RWPE2 (cell line): Measurements from ENCODE around the gene ANKRD12.

Experiments used
- ATAC-seq: fragments of 200-7000 bp; cut with Tn5 transposase; 3 replicates; pipeline ENCODE4 v1.9.1; 2021; ENCODE audit warnings: low read depth
- DNase-seq: peaks from one replicate; pipeline ENCODE4 v3.0.0-alpha.2; 2020; ENCODE audit warnings: low spot score
- H3K27ac ChIP-seq: fragments of 450-650 bp; 2 replicates; pipeline ENCODE4 v1.5.1; 2017; ENCODE audit warnings: mild to moderate bottlenecking; ENCODE audit not compliant: poor library complexity, severe bottlenecking
- H3K27me3 ChIP-seq: fragments of 250-450 bp; sonication (Bioruptor Pico); 2 replicates; pipeline ENCODE4 v1.5.1; 2021; ENCODE audit warnings: mild to moderate bottlenecking, moderate library complexity; ENCODE audit not compliant: insufficient read depth, poor library complexity, severe bottlenecking
- H3K36me3 ChIP-seq: fragments of 250-450 bp; sonication (Bioruptor Pico); 2 replicates; pipeline ENCODE4 v1.5.1; 2020; ENCODE audit warnings: low read depth, mild to moderate bottlenecking, moderate library complexity
- H3K4me1 ChIP-seq: fragments of 250-450 bp; sonication (Bioruptor Pico); 2 replicates; pipeline ENCODE4 v1.5.1; 2021; ENCODE audit warnings: mild to moderate bottlenecking, moderate library complexity; ENCODE audit not compliant: insufficient read depth, poor library complexity, severe bottlenecking
- H3K4me3 ChIP-seq: fragments of 250-450 bp; sonication (Bioruptor Pico); 2 replicates; pipeline ENCODE4 v1.5.1; 2021; ENCODE audit warnings: mild to moderate bottlenecking, moderate library complexity; ENCODE audit not compliant: severe bottlenecking
- H3K9me3 ChIP-seq: fragments of 250-450 bp; sonication (Bioruptor Pico); 2 replicates; pipeline ENCODE4 v1.5.1; 2021; ENCODE audit warnings: mild to moderate bottlenecking, moderate library complexity; ENCODE audit not compliant: severe bottlenecking
- TF ChIP-seq, protein P1 (sequence below): fragments of 450-650 bp; IDR thresholded peaks from one replicate; pipeline ENCODE4 v1.5.1; 2017; ENCODE audit warnings: mild to moderate bottlenecking, moderate library complexity; ENCODE audit not compliant: poor library complexity, severe bottlenecking

Gene ANKRD12

DNA sequence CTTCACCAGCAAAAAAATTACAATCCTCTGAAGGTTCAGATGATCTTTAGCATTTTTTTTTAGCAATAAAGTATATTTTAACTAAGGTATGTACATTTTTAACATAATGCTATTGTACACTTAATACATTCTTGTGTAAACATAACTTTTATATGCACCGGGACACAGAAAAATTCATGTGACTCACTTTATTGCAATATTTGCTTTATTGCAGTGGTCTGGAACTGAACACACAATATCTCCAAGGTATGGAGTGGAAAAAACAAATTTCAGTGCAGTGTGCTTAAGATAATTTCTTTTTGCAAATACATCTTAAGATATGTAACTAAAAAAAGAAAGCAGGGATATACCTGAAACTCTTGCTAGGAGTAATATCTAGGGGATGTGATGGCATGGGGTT lies 192.9 kb downstream of the ANKRD12 start:
- Histone ChIP-seq H3K36me3 (no peaks in the 10 kb centered on the region), H3K9me3 (no peaks in the 10 kb centered on the region), H3K4me3 (no peak overlapping the region), H3K27me3 (no peaks in the 10 kb centered on the region), H3K4me1 (peaks cover 13% of the 10 kb centered on the region), H3K27ac (peak overlapping the region; percentile 25)
- ATAC-seq (peak; percentile 54), DNase-seq (no peak)
- TF ChIP-seq, protein P1, sequence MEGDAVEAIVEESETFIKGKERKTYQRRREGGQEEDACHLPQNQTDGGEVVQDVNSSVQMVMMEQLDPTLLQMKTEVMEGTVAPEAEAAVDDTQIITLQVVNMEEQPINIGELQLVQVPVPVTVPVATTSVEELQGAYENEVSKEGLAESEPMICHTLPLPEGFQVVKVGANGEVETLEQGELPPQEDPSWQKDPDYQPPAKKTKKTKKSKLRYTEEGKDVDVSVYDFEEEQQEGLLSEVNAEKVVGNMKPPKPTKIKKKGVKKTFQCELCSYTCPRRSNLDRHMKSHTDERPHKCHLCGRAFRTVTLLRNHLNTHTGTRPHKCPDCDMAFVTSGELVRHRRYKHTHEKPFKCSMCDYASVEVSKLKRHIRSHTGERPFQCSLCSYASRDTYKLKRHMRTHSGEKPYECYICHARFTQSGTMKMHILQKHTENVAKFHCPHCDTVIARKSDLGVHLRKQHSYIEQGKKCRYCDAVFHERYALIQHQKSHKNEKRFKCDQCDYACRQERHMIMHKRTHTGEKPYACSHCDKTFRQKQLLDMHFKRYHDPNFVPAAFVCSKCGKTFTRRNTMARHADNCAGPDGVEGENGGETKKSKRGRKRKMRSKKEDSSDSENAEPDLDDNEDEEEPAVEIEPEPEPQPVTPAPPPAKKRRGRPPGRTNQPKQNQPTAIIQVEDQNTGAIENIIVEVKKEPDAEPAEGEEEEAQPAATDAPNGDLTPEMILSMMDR: no peak

DNA sequence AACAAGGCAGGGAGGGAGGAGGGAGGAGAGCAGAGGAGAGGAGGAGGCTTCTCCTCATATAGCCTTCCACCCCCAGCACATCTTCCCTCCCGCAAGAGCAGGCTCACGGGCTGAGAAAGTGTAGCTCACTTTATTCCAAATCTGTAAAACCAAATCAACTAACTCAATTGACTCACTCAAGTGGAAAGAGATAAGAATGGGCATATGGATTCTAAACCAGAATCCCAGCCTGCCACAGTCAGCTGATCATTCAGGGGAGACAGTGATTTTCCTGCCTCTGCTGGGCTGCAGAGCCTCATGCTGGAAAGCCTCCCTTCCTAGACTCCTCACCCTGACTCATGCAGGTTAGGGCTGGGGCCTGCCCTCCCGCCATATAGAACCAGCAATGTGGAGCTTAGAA lies 193.8 kb downstream of the ANKRD12 start:
- Histone ChIP-seq H3K36me3 (no peaks in the 10 kb centered on the region), H3K4me1 (peaks cover 12% of the 10 kb centered on the region), H3K9me3 (no peaks in the 10 kb centered on the region), H3K4me3 (no peak overlapping the region), H3K27me3 (no peaks in the 10 kb centered on the region), H3K27ac (no peak overlapping the region)
- DNase-seq (no peak), ATAC-seq (no peak)
- TF ChIP-seq, protein P1: no peak

DNA sequence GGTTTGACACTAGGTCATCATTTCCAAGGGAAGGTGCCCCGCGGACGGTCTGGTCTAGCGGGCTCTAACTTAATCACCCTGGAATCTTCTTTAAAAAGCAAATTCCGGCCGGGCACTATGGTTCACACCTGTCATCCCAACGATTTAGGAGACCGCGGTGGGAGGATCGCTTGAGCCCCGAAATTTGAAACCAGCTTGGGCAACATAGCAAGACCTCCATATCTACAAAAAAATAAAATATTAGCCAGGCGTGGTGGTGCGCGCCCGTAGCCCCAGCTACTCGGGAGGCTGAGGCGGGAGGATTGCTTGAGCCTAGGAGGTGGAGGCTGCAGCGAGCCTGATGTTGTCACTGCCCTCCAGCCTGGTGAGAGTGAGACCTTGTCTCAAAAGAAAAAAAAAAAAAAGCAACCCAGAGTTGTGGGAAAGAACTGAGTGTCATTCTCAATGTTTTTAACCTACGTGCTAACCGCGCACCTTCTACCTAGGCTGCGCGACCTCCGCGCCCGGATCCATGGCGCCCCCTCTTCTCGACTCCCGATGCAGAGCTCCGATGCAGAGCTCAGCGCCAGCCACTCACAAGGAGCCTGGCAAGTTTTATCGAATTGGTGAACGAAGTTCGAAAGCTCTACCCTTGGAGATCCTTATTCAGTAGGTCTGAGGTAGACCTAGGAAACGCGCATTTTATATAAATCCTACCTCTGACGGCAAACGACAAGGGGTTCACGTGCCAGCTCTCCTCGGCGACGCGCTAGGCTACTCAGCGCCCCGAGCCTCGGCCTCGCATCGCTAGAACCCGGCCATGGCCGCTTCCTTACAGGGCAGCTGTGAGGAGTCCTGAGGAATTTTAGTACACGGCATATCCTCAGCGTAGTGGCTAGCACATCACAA lies 197.1 kb downstream of the ANKRD12 start:
- Histone ChIP-seq H3K36me3 (peaks cover 11% of the 10 kb centered on the region; the same call in 1 of the 2 replicates), H3K4me3 (peak overlapping the region; percentile 65), H3K4me1 (peaks cover 12% of the 10 kb centered on the region), H3K27me3 (no peaks in the 10 kb centered on the region), H3K27ac (no peak overlapping the region), H3K9me3 (no peaks in the 10 kb centered on the region)
- DNase-seq (no peak), ATAC-seq (peak; percentile 45)
- TF ChIP-seq, protein P1: no peak

DNA sequence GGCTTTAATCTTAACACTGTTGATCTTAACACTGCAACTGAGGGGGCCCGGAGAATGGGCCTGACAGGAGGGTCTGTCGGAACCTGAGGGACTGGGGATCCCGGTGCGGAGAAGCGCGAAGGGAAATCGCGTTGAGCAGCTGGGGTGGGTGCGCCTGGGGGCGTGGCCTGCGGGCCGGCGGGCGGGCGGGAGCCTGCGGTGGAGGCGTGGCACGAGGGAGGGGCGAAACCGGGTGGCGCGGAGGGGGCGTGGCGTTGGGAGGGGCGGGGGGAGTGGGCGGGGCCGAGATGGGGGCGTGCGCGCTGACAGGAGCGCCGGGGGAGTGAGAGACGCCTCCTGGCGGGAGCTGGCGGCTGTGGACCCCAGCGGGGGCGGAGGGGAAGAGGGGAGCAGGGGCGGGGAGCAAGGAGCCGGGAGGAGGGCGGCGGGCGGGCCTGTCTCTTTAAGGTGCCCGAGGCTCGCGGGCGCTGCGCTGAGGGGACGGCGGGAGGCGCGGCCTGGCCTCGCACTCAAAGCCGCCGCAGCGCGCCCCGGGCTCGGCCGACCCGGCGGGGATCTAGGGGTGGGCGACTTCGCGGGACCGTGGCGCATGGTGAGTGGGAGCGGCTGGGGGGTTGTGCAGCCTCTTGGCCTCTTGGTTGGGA lies 197.9 kb downstream of the ANKRD12 start, which contains the start of gene TWSG1:
TWSG1 (plus strand) TSS at position 445 of the 644 bp plus-strand sequence. CDS start 2,457 bp downstream, outside the sequence.
- TF ChIP-seq, protein P1: peak; percentile 54
- no peaks in the 10 kb centered on the region for H3K9me3 ChIP-seq
- H3K27me3 ChIP-seq: no peaks in the 10 kb centered on the region
- peak within 1 kb of the TSS; percentile 21 for H3K27ac ChIP-seq
- peaks cover 6% of the 10 kb centered on the region for H3K4me1 ChIP-seq
- peaks cover 12% of the 10 kb centered on the region; the same call in 1 of the 2 replicates for H3K36me3 ChIP-seq
- DNase-seq: peak; percentile 93
- H3K4me3 ChIP-seq: peak within 1 kb of the TSS; percentile 65
- peak; percentile 90 for ATAC-seq
